GM19043 (cell line): ENCODE data around the gene BTN3A1.
"Not testable (repeated sequence)": the region's sequence is repeated elsewhere in the genome, so short reads cannot be mapped to it uniquely, and the experiment has no call there.

Experiments
- ATAC-seq: cut with Tn5 transposase; IDR thresholded peaks from one replicate; pipeline ENCODE4 v1.9.1; 2021; ENCODE audit warnings: low read depth; ENCODE audit not compliant: unreplicated experiment

Gene BTN3A1

DNA sequence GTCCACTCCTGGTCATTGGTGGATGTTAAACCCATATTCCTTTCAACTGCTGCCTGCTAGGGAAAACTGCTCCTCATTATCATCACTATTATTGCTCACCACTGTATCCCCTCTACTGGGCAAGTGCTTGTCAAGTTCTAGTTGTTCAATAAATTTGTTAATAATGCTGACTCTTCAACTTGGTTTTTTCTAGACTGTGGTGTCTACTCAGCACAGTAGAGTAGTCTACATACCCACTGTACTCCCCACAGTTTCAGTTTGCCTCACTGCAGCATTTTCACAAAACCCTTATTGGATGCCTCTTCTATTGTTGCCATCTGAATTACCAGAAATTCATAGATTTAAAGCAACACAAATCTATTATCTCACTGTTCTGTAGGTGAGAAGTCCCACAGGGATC, 23.9 kb upstream of the BTN3A1 start:
- ATAC-seq: not testable (repeated sequence)

DNA sequence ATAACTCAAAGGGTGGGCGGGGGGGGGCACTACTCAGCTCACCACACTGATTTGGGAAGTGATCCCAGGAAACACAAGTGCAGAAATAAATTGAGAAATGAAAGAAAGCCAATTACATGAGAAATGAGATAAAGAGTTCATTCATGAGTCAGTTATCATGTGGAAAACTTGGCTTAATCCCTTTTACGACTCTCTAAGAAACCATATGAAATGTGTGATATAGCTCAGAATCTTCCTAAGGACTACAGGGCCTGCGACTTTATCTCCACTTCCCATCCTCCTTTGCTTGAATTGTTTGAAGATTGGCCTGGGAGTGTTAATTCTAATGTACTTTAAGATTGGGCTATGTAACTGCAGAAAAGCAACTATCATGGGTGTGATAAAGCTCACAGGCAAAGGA, 22.8 kb upstream of the BTN3A1 start:
- no peak for ATAC-seq

DNA sequence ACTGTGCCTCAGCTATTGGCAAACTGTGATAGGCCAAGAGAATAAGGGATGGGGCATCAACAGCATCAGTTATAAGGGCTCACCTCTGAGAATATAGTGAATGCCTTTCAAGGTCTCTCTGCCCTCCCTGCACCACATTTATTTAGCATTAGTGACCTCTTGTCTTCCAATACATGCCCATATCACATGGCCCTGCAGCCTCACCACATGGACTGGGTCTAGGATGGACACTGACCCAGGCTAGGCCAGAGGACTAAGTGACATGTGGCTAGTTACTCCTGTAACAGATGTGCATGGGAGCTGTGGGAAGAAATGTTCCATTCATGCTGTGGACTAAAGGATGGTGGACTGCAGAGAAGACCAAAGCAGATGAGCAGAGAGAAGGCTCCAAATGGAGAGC, 22.3 kb upstream of the BTN3A1 start:
- no peak for ATAC-seq

DNA sequence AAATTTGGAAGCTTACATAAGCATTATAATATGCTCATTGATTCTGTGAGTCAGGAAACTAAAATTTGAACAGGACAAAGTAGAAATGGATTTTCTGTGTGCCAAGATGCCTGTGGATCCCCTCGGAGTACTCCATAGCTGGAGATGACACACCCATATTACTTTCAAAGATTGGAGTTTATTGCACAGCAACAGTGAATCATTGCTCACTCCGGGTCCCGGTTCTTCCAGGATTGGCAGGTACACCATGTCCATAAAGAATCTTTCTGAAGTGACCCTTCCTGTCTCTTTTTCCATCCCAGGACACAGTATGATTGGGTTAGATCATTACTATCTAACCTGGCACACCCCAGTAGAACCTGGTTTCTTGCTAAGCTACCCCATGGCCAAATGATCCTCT, 21.8 kb upstream of the BTN3A1 start:
- ATAC-seq: no peak

DNA sequence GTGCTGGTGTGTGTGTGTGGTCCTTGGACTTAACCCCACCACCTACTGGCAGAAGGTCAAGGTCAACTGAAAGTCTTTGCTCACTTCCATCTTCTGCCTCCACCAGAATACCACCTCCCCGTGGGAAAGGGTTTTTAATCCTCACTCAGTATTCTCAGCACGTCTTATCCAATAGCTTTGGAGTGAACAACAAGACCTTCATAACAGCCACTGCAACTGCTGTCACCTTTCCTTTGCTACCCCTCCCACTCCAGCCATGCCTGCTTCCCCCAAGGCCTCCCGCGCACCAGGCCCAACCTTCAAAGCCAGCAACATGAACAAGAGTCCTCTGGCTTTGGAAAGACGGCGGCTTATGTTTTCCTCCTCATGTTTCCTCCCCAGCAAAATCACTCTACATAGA, 20.0 kb upstream of the BTN3A1 start:
- ATAC-seq: no peak

DNA sequence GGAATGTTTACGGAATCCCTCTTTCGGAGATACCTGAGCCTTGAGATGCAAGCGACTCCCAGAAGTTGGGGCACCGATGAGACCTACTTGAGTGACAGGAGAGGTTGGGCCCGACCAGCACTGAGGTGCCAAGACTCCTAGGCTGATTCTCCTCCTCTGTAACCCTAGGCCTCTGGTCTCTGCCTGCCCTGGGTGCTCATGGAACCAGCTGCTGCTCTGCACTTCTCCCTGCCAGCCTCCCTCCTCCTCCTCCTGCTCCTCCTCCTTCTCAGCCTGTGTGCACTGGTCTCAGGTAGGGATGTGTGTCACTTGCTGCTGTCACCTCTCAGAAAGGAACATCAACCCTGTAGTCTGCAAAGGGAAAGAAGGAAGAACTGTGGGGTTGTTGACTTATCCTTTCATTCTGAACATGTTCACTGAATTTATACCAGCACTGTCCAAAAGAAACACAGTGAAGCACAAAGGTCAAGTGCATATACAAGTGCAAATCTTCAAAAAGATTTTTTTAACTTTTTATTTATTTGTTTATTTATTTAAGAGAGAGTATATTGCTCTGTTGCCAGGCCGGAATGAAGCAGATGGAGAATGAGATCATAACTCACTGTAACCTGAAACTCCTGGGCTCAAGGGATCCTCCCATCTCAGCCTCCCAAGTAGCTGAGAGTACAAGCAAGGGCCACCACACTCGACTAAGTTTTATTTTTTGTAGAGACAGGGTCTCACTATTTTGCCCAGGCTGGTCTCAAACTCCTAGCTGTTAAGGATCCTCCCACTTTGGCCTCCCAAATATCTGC, 18.3 kb upstream of the BTN3A1 start:
- ATAC-seq: no peak

DNA sequence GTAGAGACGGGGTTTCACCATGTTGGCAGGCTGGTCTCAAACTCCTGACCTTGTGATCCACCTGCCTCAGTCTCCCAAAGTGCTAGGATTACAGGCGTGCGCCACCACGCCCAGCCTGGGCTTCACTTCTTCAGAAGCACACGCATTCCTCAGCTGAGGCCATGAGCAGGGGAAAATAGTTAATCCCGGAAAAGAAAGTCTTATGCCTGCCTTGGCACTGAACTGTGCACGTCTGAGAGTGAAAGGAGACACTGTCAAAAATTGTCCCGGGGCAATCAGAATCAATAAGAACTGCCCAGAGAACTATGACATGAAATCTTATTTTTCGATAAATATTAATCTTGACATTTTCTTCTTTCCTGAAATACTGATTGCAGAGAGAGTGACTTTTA, 16.3 kb upstream of the BTN3A1 start:
- ATAC-seq: no peak

DNA sequence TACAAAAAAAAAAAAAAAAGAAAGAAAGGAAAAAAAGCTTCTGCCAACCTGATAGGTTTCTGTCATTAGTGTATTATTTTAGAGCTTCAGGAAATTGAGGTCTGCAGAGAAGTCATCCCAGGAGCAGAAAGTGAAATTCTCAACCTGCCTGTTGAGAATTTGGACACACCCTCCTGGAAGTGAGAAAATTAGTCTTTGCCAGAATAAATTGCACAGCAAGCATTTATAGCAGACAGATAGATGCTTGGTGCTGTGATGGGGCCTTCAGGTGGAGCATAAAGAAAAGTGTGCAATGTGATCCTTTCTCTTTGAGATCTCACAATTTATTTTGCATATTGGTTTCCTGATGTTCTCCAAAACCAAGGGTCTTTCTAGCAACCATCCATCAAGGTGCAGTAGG, 14.5 kb upstream of the BTN3A1 start:
- ATAC-seq: no peak

DNA sequence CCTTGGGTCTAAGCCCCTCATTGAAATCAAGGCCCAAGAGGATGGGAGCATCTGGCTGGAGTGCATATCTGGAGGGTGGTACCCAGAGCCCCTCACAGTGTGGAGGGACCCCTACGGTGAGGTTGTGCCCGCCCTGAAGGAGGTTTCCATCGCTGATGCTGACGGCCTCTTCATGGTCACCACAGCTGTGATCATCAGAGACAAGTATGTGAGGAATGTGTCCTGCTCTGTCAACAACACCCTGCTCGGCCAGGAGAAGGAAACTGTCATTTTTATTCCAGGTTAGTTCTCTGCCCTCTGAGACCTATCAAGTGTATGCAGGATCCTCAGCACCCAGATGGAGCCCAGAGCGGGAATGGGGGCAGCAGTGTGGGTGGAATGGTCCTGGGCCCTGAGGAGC, 14.1 kb upstream of the BTN3A1 start:
- no peak for ATAC-seq

DNA sequence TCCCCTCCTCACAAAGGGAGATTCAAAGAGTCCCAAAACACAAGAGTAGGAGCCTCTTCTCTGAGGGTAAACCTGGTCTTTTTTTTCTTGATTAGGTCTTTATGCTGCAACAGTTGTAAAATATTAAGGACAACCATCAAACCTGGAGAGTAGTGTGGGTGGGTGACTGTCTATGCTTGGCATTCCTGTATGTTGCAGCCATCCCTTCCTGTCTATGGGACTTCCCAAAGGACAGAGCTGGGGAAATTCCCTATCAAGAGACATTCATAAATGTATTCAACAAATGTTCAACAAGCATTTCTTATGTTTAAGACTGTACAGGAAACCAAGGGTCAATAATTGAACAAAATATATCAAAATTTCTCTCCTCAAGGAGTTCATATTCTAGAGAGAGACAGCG, 13.6 kb upstream of the BTN3A1 start:
- no peak for ATAC-seq

DNA sequence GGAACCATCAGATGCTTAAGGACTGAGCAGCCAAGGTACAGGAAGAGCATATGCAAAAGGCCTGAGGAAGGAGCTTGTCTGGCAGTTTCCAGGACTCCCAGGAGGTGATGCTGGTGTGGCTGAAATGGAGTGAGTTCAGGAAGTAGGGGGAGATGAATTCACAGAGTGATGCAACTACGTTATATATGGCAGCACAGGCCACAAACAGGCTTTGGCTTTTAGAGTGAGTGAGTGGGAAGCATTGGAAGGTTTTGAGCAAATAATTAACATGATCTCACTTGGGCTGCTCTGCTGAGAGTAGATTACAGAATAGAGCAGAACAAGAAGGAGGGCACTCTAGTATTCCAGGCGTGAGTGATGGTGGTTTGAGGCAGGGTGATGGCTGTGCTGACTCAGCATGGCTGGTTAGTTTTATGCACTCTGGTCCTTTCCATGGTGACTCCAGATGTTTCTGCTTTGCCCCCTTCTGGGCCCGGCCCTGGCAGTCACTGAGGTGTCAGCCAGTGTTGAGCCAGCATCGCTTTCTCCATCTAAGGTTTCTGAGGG, 12.7 kb upstream of the BTN3A1 start:
- ATAC-seq: no peak

DNA sequence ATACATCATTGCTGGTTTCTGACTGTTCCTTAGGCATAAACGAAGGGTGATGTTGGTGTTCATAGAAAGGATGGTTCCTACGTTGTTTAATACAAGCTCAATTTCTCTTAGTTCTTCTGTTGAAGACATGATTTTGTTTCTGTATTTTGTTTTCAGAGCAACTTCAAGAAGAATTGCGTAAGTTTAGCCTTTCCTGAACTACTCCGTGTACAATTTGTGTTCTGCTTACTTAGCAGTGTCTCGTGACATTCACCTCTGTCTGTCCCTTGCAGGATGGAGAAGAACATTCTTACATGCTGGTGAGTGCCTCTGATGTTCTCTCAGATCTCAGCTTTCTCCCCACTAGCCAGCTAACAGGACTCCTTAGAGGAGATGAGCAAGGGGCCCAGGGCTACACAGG, 11.5 kb upstream of the BTN3A1 start:
- ATAC-seq: no peak

DNA sequence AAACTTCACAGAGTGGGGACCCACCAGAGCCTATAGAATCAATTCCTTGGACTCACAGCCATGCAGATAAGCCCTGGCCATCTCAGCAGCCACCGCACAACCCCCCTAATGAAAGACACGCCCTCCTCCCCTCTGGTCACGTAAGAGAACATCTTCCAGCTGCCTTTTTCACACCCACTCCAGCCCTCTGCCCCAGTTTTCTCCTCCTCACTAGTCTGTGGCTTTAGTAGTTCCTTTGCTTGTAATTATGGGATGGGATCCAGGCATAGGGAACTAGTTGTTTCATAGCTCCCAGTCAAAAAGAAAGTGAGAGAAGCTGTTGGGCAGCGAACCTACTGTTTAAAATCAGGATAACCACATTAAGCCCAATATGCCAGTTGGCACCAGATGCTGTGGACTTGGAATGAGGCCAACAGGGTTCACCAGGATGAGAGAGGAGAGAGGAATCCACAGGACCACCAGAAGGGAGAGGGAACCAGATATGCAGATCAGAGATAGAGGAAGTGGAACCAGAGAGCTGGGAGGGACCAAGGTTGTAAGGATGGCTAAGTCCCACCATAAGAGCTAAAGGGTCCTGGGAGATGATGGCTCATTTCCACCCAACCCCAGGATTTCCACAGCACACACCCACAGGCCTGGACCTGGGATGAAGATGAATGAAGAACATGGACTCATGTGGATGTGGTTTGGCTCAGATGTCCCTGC, 9.0 kb upstream of the BTN3A1 start:
- ATAC-seq: no peak

DNA sequence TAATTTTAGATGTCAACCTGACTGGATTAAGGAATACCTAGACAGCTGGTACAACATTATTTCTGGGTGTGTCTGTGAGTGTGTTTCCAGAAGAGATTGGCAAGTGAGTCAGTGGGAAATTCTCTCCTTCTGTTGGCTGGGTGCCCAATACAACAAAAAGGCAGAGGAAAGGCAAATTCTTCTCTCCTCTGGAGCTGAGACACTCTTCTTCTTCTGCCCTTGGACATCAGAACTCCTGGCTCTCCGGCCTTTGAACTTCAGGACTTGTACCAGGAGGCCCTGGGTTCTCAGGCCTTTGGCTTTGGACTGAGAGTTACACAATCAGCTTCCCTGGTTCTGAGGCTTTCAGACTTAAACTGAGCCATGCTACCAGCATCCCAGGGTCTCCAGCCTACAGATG, 7.8 kb upstream of the BTN3A1 start:
- ATAC-seq: no peak

DNA sequence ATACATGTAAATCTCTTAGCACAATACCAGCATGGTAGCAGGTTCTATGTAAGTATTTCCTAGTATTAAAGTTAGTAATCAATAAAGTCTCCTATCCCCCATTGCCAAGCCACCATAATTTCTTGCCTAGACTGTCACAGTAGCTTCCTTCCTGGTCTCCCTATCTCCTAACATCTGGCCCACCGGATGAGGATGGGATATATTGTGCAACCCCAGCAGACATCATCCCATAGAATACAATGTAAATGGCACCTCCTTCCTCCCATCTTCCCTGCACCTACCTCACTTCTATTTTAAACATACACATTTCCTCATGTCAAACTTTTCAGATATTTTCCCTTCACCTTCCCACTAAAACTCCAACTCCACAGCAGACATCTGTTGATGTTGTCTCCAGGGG, 3.5 kb upstream of the BTN3A1 start:
- no peak for ATAC-seq

DNA sequence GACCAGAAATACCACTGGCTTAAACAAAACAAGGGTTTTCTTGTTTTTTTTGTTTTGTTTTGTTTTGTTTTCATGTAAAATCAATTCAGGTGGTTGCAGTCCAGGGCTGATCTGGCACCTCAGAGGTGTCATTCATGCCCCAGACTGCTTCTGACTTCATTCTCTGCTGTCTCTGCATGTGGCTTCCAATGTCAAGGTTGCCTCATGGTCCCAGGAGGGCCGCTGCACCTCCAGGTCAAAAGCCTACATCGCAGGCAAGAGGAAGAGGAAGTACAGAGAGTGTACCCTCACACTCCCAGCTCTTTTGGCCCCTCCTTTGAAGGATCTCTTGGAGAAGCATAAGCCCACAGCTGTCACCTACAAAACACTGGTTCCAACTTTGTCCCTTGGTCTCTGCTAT, 1.4 kb upstream of the BTN3A1 start:
- no peak for ATAC-seq

DNA sequence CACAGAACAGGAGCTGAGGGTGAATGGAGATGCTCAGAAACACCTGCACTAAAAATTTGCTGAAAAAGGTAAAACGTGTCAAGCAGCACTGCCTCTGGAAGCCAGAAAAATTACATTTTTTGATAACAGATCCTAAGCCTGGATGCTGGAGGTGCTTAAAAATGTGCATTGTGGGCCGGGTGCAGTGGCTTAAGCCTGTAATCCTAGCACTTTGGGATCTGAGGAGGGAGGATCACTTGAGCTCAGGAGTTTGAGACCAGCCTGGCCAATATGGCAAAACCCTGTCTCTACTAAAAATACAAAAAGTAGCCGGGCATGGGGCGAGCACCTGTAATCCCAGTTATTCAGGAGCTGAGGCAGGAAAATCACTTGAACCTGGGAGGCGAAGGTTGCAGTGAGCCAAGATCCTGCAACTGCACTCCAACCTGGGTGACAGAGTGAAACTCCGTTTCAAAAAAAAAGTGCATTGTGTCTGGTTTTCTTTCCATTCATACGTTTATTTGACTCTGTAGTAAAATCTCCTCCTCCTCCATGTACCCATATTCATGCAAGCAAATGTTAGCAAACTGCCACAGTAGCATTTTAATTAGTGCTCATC, 587 bp upstream of the BTN3A1 start:
- ATAC-seq: no peak

DNA sequence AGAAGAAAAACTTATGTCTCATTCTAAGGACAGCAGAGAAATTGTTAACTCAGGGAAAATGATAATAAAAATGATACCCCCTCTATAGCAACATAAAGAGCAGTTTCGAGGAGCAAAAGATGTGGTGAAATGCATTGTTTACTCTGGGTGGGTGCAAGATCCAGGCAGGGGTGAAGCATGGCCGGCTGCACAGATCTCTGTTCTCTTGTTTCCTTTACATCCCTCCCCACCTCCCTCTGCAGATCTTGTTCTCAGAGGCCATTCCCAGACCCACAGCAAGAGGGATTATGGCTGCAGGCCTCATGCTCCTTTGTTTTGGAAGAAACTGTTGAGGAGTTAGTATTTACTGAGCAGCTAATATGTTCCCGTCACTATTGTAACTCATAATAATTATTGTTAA, 1.8 kb downstream of the BTN3A1 start:
- no peak for ATAC-seq

DNA sequence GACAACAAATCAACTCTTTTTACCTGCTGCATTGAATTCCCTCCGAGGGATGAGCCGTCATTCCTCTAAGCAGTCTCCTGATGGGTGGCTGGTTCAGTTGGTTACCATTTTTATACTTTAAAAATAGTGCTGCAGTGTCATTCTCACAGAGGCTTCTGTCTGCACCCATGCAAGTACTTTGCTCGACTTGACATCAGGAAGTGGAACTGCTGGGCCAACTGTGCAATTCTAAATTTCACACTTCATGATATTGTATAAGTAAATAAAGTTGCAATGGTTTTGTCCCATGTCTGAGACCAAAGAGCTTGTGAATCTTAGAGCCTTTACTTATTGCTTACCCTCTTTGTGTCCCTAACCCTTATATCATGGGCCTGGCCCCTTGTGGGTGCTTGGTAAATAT, 2.5 kb downstream of the BTN3A1 start:
- ATAC-seq: no peak

DNA sequence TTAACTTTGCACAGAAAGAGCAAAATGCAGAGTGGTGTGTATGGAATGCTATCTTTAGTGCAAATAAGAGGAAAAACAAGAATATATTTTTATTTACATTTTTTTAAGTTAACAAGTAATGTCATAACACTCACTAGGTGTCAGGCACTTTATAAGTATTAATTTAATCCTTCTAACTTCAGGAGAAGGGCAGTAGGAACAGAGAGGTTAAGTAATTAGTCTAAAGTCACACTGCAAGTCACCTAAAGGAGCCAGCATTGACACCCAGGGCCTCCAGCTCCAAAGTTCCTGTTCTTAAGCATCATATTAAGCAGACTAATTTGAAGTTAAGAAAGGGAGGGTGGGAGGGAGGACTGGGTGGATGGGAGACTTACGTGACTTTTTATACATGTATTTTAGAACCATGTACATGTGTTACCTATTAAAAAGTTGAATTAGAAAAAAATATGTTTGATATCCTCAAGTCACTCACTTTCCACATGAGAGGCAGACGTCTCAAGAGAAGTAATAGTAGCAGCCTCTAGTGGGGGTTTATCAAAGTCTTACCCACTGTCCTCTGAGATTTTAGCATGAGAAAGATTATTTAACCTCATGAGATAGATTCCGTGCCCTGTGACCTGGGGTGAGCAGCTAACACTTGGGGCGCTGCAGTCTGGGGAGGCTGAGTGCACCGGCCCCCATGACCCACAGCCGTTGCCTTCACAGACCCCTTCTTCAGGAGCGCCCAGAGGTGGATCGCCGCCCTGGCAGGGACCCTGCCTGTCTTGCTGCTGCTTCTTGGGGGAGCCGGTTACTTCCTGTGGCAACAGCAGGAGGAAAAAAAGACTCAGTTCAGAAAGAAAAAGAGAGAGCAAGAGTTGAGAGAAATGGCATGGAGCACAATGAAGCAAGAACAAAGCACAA, 7.0 kb downstream of the BTN3A1 start:
- no peak for ATAC-seq

DNA sequence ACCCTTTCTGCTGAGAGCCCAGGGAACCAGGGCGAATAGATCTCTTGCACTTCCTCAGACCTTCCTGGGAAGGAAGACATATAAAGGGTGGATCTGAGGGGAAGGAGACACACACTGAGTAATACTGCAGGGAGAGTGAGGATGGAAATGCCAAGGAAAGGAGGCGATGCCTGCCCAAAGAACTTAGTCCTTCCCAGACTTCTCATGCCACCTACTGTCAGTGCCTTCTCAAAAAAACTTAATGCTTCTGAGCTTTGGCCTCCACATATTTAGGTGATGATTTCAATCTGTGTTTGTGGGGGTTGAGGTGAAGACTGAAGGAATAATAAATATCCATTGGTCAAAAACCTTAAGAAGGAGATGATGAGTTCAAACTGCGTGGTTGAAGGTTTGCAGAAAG, 9.7 kb downstream of the BTN3A1 start:
- no peak for ATAC-seq
